AG09309 (cell line): ENCODE data around the gene CEP70.
"Not testable (repeated sequence)": the region's sequence is repeated elsewhere in the genome, so short reads cannot be mapped to it uniquely, and the experiment has no call there.

Experiments
- DNase-seq: peaks from one replicate; pipeline ENCODE4 v3.0.0-alpha.2; 2010; ENCODE audit warnings: low read depth
- H3K4me3 ChIP-seq: 2 replicates; pipeline ENCODE4 v1.5.1; 2011; ENCODE audit warnings: mild to moderate bottlenecking, low read depth, low read length, moderate library complexity; ENCODE audit not compliant: control insufficient read depth
- CTCF ChIP-seq: IDR thresholded peaks from 2 replicates; pipeline ENCODE4 v1.5.1; 2011; ENCODE audit warnings: mild to moderate bottlenecking, low read depth, low read length, inconsistent platforms; ENCODE audit not compliant: insufficient read depth, control insufficient read depth; ENCODE audit errors: missing control alignments

Gene CEP70

GRCh38 chr3:138498991-138499390 lies 95.1 kb downstream of the CEP70 start:
- DNase-seq: no peak
- no peak overlapping the region for H3K4me3 ChIP-seq
- no peak for TF ChIP-seq CTCF

- no peak for DNase-seq
- no peak overlapping the region for H3K4me3 ChIP-seq
- no peak for TF ChIP-seq CTCF
Observed at GRCh38 chr3:138497851-138498250, 96.2 kb downstream of the CEP70 start.

GRCh38 chr3:138497021-138497420 lies 97.0 kb downstream of the CEP70 start:
- no peak for TF ChIP-seq CTCF
- DNase-seq: no peak
- H3K4me3 ChIP-seq: no peak overlapping the region

GRCh38 chr3:138496436-138496835 lies 97.6 kb downstream of the CEP70 start:
- DNase-seq: no peak
- H3K4me3 ChIP-seq: no peak overlapping the region
- no peak for TF ChIP-seq CTCF

- not testable (repeated sequence) for H3K4me3 ChIP-seq, DNase-seq
Observed at GRCh38 chr3:138495638-138496037, 98.4 kb downstream of the CEP70 start.

GRCh38 chr3:138494607-138494929 lies 99.5 kb downstream of the CEP70 start:
- no peak overlapping the region for H3K4me3 ChIP-seq
- DNase-seq: no peak
- no peak for TF ChIP-seq CTCF

- TF ChIP-seq CTCF: no peak
- DNase-seq: peak; percentile 88
- no peak overlapping the region for H3K4me3 ChIP-seq
Observed at GRCh38 chr3:138493804-138494606, 100.1 kb downstream of the CEP70 start.
